HG02763 (cell line): Measurements from ENCODE around the gene TRAP1.
"Not testable (repeated sequence)": the region's sequence is repeated elsewhere in the genome, so short reads cannot be mapped to it uniquely, and the experiment has no call there.

Experiments used
- ATAC-seq: cut with Tn5 transposase; IDR thresholded peaks from one replicate; pipeline ENCODE4 v1.9.1; 2021; ENCODE audit warnings: mild to moderate bottlenecking, moderate library complexity; ENCODE audit not compliant: unreplicated experiment

The TRAP1 gene

DNA sequence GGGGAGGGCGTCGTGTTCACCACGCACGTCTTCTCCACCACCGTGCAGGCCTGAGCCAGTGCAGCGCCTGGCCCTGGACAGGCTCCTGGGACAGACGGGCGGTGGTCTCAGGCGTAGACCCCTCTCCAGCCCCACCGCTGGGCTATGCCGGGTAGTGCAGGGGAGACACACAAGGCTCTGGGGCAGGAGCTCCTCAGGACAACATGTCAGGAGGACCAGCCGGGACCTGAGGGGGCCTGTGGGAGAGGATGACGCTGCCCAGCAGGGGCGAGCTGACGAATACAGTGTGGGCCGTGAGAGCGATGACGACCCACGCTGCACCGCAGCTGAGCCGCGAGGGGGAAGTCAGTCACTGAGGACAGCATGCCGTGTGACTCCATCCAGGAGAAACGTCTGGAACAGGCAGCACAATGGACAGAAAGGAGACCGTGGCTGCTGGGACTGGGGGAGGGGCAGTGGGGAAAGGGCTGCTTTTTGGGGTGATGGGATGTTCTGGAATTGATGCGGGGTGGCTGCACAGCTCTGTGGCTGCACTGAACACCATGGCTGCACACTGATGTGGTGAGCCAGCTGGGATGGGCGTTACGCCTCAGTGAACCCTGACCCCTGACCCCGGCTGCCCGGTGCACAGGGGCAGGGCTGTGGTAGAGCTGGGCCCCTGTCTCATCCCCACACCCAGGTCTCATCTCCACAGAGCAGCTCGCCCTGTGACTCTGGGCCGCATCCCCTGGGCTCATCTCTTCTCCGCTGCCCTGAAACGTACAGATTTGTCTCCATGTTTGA, 42.6 kb downstream of the TRAP1 start:
- no peak for ATAC-seq

- ATAC-seq, result no peak
These were observed 43.5 kb downstream of the TRAP1 start for GRCh38 chr16:3673676-3674377.

- no peak for ATAC-seq
These were observed 44.1 kb downstream of the TRAP1 start for GRCh38 chr16:3673201-3673600.

- no peak for ATAC-seq
These were observed 44.7 kb downstream of the TRAP1 start for GRCh38 chr16:3672571-3673041.

DNA sequence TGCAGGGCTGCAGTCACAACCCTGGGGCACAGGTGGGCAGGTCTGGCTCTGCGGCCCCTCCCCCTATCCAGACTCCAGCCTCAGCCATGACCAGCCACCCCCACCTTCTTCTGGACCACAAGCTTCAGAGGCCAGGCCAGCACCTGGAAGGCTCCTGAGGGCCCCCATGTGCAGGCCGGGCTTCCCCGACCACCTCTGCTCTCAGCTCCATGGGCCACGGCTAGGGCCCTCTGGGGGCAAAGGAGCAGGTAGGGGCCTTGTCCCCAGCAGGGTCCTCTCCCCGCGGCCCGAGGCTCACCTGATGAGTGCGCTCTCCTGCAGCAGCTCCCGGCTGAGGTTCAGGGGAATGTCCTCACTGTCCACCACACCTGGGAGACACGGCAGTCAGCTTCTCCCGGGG, 45.9 kb downstream of the TRAP1 start:
- no peak for ATAC-seq

DNA sequence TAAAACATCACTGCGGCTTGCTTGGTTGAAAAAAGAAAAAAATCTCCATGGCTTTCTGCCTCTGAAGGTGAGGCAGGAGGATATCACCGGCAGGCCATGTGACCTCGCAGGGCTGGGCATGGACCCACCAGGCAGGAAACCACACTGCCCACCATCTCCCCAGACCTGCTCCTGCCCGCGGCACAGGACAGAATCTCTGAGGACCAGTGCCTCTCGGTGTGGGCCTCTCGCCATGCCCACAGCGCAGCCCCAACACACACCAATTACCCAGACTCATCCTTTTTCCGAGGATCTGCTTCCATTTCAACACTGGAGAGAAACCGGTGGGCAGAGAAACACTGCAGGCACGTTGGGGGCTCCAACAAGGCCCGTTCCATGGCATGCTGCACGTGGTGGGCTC, 46.6 kb downstream of the TRAP1 start:
- ATAC-seq, result no peak

GRCh38 chr16:3669082-3669481, 48.2 kb downstream of the TRAP1 start:
- ATAC-seq, result no peak

- ATAC-seq, result no peak
These were observed 48.7 kb downstream of the TRAP1 start for GRCh38 chr16:3668626-3669025.

DNA sequence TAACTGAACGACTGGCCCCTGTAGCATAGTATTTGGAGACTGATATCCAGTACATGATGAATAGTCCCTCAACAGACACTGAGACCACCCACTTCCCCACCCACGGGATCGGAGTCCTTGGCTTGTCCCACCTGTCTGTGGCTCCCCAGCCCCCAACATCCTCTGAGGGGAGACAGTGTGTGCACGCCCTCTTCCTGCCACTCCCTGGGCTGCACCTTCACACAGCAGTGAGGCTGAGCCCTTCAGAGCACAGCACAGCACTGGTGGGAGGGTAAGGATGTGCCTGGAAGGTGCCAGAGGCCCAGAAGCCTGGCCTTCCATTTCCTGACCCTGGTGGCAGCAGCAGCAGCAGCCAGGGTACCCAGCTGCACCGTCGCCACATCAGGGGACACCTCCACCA, 51.8 kb downstream of the TRAP1 start:
- no peak for ATAC-seq

DNA sequence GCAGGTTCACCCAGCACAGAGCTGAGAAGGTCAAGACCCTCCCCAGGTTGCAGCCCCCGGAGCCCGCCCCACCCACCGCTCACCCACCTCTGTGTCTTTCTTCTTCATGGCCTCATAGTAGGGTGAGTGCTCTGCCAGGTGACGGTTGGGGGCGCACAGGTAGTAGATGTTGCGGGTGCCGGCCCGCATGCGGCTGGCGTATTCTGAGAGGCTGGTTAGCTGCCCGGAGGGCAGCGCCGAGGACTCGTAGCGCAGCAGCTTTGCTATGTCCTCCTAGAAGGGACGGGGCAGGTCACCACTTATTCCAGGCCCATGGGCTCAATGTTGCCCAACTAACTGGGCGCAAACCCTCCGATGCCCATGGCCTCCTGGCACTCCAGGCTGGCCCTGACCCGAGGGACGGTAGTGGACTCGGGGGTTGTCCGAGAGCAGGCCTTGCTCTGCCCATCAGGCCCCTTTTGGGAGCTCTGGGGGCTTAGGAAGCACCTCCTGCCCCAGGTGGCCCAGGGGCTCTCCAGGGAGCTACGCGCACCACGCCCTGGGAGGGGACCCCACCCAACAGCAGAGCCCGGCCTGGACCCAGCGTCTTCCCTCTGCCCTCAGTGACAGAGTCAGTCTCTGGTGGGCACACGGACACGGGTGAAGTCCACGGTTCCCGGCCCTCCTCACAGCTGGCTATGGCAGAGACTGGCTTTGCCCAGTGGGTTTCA, 53.0 kb downstream of the TRAP1 start:
- no peak for ATAC-seq

DNA sequence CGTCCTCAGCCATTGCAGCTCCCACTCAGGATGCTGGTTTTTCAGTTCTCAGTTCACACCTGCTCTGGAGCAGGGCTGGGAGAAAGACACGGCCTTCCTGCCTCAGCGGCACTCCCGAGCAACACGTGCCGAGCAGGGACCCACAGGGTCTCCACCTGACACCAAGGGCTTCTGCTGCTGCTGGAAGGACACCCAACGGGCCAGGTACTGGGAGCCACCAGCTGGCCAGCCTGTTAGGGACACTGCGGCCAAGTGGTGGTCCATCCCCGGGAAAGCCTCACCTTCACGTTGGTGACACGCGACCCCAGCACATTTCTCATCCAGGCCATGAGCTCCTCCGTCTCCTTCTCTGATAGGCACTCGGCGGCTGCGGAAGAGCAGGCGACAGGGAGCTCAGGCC, 54.7 kb downstream of the TRAP1 start:
- ATAC-seq, result no peak

DNA sequence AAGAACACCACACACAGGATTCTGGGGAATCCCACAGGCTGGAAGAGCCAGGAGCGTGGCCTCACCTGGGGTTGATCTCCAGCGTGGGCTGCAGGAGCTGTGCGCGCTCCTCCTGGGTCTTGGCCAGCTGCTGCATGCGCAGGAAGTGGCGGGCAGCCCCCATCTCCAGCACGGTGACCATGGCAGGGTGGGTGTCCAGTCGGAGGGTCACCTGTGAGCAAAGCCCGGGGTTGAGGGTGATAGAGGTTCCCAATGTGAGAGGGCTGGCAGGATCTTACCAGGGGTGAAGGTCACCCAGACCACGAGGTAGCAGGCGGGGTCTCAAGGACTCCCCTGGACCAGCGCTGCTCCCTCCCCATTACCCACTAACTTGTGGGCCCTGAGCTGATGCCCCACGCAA, 55.4 kb downstream of the TRAP1 start:
- ATAC-seq, result no peak

- no peak for ATAC-seq
These were observed 56.0 kb downstream of the TRAP1 start for GRCh38 chr16:3661311-3661710.

DNA sequence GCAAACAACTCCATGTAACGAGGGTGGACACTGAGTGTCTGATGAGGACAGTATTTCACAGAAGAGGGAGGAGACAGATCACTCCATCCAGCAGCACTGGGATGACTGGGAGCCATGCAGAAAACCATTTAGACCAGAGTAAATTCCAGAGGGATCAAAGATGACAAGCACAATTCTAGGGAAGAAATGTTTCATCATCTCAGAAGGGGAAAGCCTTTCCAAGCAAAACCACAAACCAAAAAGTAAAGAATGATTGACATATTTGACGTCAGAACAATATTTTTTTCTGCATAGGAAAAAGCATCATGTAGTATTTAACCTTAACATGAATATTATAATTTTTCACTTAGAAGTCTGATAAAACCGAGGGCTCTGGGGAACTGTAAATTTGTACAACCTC, 58.1 kb downstream of the TRAP1 start:
- ATAC-seq, result no peak

DNA sequence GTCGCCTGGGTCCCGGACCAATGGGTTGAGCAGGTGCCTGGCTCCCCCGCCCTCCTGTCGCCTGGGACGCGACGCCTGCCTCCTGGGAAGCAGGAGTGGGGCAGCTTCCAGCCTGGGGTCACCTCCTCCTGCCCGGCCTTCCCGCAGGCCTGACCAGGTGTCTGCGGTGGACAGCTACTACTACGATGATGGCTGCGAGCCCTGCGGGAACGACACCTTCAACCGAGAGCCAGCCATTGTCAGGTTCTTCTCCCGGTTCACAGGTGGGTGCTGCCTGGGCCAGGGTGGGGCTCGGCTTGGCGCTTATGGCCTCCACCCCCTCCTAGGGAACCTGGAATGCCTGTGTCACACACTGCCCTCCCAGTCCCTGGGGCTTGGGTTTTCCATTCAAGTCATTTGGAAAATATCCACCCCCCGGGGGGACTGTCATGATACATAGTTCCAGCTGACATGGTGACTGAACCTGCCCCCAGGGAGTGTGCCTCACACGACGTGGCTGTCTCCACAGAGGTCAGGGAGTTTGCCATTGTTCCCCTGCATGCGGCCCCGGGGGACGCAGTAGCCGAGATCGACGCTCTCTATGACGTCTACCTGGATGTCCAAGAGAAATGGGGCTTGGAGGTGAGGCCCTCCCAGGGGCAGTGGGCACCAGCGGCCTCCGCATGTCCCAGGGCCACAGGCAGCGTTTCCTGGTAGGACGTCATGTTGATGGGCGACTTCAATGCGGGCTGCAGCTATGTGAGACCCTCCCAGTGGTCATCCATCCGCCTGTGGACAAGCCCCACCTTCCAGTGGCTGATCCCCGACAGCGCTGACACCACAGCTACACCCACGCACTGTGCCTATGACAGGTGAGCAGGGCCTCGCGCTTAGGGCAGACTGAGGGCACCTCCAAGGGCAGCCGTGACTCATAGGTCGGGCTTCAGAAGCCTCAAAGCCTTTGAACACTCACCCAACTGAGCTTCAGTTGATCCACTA, 60.5 kb downstream of the TRAP1 start:
- ATAC-seq, result no peak

DNA sequence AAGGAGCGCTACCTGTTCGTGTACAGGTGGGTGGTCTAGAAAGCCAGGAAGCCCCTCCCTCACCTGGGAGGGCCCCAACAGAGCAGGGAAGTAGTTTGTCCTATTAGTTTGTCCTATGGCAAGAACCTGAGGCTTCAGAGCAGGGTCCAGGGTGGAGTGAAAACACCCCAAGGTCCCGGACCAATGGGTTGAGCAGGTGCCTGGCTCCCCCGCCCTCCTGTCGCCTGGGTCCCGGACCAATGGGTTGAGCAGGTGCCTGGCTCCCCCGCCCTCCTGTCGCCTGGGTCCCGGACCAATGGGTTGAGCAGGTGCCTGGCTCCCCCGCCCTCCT, 61.2 kb downstream of the TRAP1 start:
- ATAC-seq, result not testable (repeated sequence)

GRCh38 chr16:3655396-3656159, 61.7 kb downstream of the TRAP1 start:
- no peak for ATAC-seq

- ATAC-seq, result no peak
These were observed 62.3 kb downstream of the TRAP1 start for GRCh38 chr16:3655030-3655395.

- ATAC-seq, result no peak
These were observed 62.9 kb downstream of the TRAP1 start, which contains the start of gene DNASE1 for GRCh38 chr16:3654249-3654991. Gene DNASE1, plus strand, starts transcription at chr16:3654691. Its CDS starts 683 bp downstream, at chr16:3655374.
